Loucy (cell line): Measurements from ENCODE around the gene GASK1A.

Experiments
- CTCF ChIP-seq: fragments of 200-600 bp; sonication (generic); conservative IDR thresholded peaks from 2 replicates; pipeline ENCODE4 v1.5.1; 2014; ENCODE audit warnings: mild to moderate bottlenecking, antibody characterized with exemption, low read length
- EZH2phosphoT487 ChIP-seq: fragments of 200-600 bp; IDR thresholded peaks from 2 replicates; pipeline ENCODE4 v1.6.1; 2018; ENCODE audit warnings: antibody characterized with exemption, mild to moderate bottlenecking, moderate library complexity, borderline replicate concordance

GRCh38 chr3:43095370-43095769, 116.3 kb downstream of the GASK1A start:
- TF ChIP-seq CTCF (no peak), EZH2phosphoT487 (no peak)
